HG03064 (cell line): Measurements from ENCODE around the gene DLX6.

ENCODE experiments used
- ATAC-seq: cut with Tn5 transposase; IDR thresholded peaks from one replicate; pipeline ENCODE4 v1.9.1; 2021; ENCODE audit warnings: low read depth; ENCODE audit not compliant: unreplicated experiment

DLX6 gene

GRCh38 chr7:97009753-97010732, 4.7 kb downstream of the DLX6 start:
- ATAC-seq: no peak

- no peak for ATAC-seq
These were observed 5.8 kb downstream of the DLX6 start for GRCh38 chr7:97011104-97011503.

- no peak for ATAC-seq
These were observed 6.4 kb downstream of the DLX6 start for GRCh38 chr7:97011536-97012364.

- no peak for ATAC-seq
These were observed 7.2 kb downstream of the DLX6 start for GRCh38 chr7:97012365-97013133.

GRCh38 chr7:97013134-97013844, 7.9 kb downstream of the DLX6 start:
- no peak for ATAC-seq

GRCh38 chr7:97013845-97014134, 8.4 kb downstream of the DLX6 start:
- no peak for ATAC-seq

GRCh38 chr7:97014145-97014750, 8.9 kb downstream of the DLX6 start:
- no peak for ATAC-seq

- no peak for ATAC-seq
These were observed 9.9 kb downstream of the DLX6 start for GRCh38 chr7:97015279-97015678.

GRCh38 chr7:97015756-97016380, 10.5 kb downstream of the DLX6 start:
- ATAC-seq: no peak

- ATAC-seq: no peak
These were observed 11.2 kb downstream of the DLX6 start for GRCh38 chr7:97016381-97017191.

- ATAC-seq: no peak
These were observed 12.1 kb downstream of the DLX6 start for GRCh38 chr7:97017192-97018125.

- ATAC-seq: no peak
These were observed 12.8 kb downstream of the DLX6 start for GRCh38 chr7:97018126-97018601.

GRCh38 chr7:97018791-97019531, 13.6 kb downstream of the DLX6 start:
- ATAC-seq: no peak

- no peak for ATAC-seq
These were observed 14.4 kb downstream of the DLX6 start for GRCh38 chr7:97019710-97020225.

- ATAC-seq: no peak
These were observed 15.2 kb downstream of the DLX6 start for GRCh38 chr7:97020601-97020995.

GRCh38 chr7:97020996-97021746, 15.8 kb downstream of the DLX6 start:
- no peak for ATAC-seq
